ENCODE data around the gene WDR6.

WDR6 gene

DNA sequence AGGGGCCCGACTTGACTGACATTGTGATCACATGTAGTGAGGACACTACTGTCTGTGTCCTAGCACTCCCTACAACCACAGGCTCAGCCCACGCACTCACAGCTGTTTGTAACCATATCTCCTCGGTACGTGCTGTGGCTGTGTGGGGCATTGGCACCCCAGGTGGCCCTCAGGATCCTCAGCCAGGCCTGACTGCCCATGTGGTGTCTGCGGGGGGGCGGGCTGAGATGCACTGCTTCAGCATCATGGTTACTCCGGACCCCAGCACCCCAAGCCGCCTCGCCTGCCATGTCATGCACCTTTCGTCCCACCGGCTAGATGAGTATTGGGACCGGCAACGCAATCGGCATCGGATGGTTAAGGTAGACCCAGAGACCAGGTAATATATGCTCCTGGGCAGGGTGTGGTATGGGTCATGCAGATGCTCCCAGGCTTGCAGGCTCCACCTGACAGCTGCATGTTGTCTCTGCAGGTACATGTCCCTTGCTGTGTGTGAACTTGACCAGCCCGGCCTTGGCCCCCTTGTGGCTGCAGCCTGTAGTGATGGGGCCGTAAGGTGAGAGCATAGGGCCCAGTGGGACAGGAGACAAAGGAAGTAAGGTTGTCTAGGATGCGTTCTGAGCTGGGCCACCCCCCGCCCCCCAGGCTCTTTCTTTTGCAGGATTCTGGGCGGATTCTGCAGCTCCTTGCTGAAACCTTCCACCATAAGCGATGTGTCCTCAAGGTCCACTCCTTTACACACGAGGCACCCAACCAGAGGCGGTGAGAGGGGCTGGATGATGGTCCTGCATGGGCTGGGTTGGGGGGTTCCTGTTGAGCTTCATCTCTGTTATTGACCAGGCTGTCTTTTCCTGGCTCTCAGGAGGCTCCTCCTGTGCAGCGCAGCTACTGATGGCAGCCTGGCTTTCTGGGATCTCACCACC, 6.8 kb downstream of the WDR6 start:
- peak; percentile 31 for DNase-seq

DNA sequence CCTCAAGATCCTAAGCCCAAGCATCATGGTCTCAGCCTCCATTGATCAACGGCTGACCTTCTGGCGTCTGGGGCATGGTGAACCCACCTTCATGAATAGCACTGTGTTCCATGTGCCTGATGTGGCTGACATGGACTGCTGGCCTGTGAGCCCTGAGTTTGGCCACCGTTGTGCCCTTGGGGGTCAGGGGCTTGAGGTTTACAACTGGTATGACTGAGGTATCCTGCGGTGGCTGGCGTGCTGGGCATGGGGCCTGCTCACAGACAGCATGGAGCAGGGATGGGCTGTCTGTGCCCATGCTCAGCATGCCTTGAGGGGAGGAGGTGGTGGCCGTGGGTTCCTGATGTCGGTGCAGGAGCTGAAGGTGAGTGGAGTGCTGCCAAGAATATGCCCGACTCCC, 7.9 kb downstream of the WDR6 start:
- DNase-seq: no peak

DNA sequence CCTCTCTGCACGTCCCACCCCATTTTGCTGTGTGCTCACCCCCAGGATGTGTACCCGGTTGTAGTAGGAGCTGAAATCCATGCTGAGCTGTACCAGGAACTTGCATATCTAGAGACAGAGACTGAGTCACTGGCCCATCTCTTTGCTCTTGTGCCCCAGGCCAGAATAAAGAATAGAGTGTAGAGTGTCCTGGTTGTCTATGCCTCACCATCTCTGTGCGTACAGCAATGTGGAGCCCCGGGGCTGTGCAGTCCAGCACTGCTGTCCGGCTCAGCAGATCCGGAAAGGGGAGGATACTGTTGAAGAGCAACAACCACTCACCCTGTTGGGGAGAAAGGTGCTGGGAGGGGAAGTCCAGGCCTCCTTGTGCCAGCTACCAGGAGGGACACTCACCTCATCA, 8.6 kb downstream of the WDR6 start:
- no peak for DNase-seq

DNA sequence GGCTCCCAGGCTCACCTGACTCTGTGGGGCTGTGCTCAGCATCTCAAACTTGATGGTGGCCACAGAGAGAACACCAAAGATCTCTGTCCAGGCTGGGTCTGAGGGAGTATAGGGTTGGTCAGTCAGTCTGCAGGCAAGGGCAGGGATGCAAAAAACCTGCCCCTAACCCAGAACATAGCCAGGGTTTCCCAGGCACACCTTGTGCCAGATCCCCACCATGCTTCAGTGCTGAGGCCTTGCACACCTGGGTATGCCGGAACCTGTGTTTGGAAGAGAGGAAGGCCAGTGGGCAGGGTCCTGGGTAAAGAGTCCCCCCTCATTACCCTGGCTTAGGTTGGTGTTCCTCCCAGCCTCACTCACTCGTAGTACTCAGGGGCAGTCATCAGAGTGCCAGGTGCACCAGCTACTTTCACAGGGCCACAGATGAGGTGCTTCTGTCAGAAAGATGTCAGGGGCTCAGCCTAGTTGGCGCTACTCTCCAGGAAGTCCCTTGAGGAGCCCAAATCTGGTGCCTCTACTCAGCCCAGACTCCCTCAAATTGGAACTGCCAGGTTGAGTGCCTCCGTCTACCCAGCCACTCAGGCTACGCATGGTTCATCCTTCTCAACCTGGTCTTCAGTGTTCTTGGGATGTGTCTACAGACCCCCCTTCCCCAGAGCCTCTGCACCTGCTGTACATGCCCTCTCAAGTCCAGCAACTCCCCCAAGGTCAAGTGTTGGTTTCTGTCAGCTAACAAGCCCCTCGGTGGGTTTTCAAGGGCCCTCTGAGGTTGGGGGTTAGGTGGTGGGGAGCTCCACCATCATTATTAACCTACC, 9.4 kb downstream of the WDR6 start:
- no peak for DNase-seq

DNA sequence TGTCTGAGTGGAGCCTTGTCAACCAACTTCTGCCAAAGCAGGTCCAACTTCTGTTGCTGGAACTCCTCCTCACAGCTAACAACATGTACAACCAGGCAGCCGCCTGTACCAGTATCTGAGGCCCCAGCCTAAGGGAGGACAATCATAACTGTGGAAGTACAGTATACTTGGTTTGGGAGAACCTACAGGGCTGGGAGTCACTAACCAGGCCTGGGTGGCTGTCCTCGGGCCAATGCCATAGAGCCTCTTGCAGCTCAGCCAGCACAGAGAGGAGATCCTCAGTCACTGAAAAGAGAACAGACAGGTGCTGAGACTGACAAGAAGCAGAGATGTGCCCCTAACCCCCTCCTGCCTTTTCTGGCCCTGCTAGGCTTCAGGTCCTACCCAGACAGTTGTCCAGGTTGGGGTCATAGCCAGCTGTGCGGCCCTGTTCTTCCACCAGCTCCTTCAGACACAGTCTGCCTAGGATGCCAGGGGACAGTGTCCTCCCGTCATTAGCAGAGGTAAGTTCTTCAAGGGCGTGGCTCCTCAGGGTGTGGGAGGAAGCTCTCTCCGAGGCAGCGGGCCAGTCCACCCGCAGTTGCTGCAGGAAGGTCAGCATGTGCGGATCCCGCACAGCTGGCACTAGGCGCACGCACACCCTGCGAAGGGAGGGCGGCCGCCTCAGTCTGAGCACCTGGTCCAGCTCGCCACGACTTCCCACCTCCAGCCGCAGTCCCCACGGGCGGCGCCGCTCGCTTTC, 10.2 kb downstream of the WDR6 start:
- DNase-seq: no peak

DNA sequence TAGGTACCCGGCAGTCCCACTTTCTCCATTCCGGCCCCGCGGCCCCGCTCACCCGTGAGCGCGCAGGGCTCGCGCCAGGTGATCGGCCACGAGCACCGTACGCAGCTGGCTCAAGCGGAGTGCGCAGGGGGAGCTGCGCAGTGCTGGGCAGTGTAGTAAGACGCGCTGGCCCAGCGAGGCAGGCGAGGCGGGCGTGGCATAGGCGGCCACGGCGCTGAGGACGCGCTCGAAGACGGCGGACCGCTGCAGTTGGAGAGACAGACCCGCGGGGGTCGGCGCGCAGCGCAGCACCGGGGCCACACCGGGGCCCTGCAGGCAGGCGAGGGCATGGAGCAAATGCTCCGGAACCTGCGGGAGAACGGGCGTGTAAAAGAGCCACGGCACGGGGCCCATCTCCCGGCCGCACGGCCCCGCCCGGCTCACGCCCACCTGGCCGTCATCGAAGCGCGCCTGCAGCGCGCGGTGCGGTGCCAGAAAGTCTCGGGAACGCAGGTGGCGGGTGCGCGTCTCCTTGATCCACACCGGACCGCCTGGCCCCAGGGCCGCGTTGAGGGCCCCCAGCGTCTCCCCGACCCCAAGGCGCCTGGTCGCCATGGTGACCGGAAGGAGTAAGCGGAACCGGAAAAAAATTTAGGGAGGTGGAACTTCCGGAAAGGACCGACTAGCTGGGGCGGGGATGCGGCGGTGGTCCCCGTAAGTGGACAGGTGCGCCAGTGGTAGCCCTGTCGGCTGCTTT, 10.9 kb downstream of the WDR6 start, which contains the start of gene DALRD3:
Gene DALRD3, minus strand, starts transcription at position 610 of the 736 bp plus-strand sequence. Its CDS starts 16 bp downstream, at position 594.
- DNase-seq: peak; percentile 81

DNA sequence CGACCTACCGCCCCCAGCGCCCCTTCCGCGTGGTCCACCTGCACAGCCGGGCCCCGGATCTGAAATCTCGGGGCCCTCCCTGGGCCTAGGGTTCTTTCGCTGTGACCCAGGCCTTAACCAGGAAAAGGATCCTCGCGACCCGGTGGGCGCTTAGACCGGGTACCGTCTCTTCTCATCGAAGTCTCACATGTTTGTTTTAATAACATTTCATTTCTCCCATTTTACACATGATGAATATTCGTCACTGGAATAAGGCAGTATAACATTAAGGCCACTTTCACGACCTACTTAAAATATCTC, 11.5 kb downstream of the WDR6 start:
- DNase-seq: no peak

DNA sequence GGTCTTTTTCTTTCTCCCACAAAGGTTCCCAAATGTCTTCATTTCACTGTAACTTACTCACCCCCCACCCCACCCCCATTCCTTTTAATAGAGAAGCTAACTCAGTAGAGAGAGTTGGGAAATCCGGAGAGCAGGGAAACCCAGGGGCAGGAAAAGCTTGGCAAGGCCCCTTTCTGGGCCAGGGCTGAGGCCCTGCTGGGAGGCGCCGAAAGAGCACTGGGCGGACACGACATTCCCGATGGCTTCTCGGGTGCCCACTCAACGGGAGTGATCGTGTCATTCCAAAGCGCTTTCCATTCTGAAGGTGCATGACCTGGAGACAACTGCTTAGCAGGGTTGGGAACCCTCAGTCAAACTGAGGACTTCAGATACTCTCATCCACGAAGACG, 12.7 kb downstream of the WDR6 start:
- no peak for DNase-seq

DNA sequence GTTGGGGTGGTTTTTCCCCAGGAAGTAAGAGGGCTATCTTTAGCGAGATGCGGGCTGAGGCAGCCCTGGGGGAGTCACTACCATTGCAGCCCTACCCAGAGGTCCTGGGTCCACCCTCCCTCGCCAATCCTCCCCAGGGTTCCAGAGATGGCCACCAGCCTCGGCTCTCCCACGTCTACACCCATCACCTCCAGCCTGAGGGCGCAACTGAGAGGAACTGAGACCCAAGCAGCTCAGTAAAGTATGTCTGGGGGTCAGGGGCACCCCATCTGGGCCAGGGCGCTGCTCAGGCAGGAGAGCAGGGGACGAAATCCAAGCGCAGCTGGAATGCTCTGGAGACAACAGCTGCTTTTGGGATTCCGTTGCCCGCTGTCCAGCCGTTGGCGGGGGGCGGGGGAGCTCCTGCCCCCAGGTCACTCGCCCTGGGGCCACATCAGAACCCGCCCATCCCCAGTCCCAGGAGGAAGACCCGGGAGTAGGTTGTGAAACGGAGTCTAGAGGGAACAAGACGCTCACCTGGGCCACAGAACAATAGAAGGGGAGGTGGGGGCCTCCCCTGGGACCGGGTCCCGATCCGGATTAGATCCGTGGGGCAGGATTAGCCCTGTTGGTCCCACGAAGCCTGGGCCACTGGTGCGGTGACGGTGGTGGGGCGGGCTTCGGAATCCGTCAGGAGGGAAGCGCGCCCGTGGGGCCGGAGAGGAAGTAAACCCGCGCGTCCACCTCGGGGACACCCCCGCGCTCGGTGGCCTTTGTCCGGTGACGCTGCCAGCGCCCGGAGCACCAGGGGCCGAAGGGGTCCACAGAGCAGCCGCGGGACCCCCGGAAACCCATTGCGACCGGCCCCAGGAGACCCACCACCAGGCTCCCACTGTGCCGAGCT, 13.4 kb downstream of the WDR6 start:
- DNase-seq: peak; percentile 59

DNA sequence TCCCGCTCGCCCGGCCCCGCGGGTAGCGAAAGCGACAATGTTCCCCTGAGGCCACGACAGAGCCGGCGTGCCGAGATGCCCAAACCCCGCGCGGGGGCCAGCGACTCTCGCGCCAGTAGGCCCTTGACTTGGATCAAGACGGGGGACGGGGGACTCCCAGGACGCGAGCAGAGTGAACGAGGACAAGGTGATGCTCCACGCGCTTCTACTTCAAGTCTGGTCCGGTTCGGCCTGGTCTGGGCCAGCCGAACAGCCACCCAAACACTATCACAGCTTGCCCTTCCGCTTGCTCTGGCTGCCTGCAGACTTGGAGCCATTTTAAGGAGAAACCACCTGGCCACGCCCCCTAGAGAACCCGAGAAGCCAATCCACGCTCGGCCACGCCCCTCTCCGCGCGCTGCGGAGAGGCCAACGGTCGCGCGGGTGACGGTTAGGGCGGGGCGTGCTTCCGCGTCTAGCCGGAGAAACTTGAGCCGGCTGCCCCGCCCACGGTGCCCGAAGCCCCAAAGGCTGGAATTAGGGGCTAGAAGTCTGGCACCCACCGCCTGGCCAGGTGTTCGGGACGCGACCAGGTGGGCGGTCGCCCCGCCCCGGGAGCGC, 14.1 kb downstream of the WDR6 start:
- DNase-seq: peak; percentile 98

DNA sequence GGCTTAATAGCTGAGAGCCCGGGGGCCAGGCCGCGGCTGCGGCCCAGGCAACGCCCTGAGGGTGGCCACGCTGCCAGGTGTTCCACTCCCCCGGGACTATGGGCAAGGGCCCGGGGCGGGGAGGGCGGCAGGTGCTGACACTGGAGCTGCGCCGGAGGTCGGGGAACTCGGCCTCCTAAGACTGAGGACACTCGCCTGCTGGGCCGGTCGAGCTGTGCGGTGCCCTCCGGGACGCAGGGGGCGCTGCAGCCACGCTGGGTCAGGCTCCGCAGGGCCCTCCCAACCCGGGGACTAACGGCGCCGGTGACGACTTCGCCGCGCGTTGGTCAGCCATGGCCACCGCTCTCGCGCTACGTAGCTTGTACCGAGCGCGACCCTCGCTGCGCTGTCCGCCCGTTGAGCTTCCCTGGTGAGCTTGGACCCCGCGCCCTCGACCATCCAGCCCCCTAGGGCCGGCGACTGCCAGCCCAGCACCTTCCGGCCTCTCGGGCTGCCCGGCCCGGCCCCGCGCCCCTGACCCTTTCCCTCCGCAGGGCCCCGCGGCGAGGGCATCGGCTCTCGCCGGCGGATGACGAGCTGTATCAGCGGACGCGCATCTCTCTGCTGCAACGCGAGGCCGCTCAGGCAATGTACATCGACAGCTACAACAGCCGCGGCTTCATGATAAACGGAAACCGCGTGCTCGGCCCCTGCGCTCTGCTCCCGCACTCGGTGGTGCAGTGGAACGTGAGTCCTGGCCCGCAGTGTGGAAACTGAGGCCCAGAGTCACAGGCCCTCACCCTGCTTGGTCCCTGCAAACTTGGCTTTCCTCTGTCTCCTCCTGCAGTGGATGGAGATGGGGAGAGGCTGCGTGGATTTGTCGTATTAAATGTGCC, 14.9 kb downstream of the WDR6 start, which contains the start of gene NDUFAF3:
Gene NDUFAF3, plus strand, starts transcription at position 309 of the 875 bp plus-strand sequence. Its CDS starts 24 bp downstream, at position 333.
- peak; percentile 96 for DNase-seq

DNA sequence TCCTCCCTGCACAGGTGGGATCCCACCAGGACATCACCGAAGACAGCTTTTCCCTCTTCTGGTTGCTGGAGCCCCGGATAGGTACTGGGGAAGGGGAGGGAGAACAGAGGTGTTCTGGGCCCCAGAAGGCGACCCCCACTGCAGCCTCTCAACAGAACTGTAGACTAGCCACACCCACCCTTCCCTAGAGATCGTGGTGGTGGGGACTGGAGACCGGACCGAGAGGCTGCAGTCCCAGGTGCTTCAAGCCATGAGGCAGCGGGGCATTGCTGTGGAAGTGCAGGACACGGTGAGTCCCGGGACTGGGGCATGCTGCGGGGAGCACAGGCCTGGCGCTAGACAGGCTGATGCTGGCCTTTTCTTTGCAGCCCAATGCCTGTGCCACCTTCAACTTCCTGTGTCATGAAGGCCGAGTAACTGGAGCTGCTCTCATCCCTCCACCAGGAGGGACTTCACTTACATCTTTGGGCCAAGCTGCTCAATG, 15.5 kb downstream of the WDR6 start:
- no peak for DNase-seq

DNA sequence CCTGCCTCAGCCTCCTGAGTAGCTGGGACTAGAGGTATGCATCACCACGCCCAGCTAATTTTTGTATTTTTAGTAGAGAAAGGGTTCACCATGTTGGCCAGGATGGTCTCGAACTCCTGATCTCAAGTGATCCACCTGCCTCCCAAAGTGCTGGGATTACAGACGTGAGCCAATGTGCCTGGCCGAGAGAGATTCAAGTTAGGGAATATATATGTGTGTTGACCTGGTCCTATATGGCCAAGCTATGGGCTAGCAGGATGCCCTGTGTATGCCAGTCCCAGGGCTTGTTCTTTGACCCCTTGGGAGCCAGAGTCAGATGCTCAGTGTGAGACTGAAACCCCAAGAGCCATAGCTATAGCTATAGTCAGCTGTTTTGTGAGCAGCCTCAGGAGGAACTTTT, 16.6 kb downstream of the WDR6 start:
- DNase-seq: no peak

DNA sequence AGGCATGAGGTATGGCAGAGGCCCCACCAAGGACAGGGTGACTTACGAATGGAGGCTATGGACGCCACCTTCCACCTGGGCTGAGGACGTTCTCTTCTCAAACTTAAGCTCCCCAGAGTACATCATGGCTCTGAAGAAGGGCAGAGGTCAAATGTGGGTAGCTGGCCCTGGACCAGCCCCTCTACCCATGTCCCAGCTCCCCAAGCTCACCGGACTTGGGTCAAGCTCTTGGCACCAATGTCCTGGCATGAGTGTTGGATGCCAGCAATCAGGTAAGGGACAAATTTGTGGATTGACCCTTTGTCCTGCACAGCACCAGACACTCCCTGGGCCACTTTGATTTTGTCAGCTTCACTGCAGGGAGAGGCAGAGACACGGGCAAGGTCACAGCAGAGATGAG, 17.3 kb downstream of the WDR6 start:
- DNase-seq: no peak

DNA sequence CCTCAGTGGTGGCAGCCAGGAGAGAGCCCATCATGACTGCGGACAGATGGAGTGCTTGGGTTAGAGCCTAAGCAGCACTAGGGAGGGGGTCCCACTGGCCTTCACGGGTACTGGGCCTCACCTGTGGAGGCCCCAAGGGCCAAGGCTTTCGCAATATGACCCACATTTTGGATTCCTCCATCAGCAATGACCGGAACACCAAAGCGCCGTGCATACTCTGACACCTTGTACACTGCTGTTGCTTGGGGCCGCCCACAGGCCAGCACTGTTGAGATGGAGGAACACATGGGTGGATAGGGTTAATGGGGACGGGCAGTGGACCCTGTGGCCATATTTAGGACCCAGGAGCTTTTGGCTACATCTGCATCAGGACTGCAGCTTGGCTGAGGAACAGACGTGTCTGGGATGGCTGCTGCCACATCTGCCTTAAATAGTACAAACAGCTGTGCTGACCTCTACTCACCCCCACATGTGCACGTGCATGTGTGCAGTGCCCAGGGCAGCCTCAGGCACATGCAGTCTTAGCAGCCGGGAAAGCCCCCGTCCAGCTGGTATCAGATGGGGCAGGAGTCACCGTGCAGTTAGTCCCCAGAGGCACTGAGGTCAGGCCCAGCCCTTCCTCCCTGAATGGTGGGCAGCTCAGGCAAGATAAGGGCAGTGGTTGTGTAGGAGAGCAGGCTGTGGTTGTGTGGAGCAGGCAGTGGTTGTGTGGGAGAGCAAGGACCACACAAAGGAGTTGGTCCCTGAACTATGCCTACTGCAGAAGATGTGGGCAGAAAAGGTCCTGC, 18.0 kb downstream of the WDR6 start:
- DNase-seq: no peak

DNA sequence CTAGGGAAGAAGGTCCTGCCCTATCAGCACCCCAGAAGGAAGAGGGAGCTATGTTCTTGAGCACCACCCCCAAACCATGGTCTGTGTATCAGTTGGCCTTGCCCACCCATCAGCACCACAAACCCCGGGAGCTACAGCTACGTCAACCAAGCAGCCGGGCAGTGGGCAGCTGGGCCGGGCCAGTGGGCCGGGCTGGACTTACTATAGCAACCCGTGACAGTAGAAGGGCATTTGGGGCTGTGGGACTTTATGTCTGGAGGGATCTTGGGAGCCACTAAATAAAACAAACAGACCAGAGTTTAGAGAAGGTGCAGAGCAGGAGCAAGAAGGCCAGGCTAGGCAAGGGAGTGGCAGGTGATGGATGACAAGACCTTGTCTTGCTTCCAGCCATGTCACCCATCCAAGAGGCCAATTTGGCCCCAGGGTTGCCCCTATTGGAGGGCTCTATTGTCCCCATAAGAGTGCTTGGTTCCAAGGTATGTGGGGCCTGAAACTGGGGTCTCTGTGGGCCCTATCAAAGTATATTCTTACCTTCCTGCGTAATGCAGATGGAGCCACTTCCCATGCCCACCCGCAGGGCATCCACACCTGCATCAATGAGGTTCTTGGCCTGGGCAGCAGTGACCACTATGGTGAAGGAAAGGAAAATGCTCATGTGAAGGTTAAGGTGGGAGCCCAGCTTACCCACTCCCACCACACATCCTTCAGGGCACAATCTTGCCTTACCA, 18.8 kb downstream of the WDR6 start:
- DNase-seq: no peak

DNA sequence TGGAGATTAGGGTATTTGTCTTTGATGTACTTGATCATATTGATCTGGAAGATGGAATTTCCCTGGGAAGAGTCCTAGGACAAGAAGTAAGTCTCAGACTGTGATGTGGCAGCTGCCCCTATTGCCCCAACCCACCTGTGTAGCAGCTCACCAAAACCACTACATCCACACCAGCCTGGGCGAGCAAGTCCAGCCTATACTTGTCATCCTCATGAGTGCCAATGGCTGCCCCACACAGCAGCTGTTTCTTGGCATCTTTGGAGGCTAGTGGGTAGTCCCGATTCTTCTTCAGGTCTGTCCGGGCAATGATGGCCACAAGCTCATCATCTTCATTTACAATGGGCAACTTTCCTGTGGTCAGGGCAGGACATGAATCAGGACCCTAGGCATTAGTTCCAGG, 19.3 kb downstream of the WDR6 start:
- no peak for DNase-seq

DNA sequence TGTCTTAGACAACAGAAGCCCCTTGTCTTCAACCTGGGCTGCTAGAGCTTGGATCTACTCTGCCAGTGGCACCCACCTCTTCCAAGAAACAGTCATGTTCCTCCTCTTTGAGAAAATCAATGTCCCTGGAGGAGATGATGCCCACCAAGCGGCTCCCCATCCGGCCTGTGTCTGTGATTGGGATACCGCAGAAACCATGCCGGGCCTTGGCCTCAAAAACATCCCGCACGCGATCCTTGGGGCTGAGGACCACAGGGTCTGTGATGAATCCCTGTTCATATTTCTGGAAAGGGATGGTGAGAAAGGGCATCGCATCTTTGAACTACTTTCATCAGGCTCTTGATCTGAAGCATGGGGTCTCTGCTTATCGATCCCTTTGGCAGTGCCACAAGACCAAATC, 20.4 kb downstream of the WDR6 start:
- no peak for DNase-seq

All from left hindlimb (tissue), 1 donor.